Activated T-cell treated with anti-CD3 and anti-CD28 coated beads, Interleukin-2, amount 50 U/mL, for 72 hours (primary cell): ENCODE measurements around the gene GSTM5. TPM values are rescaled to one million over a fixed set of nuclear protein-coding genes. Genes with fewer than 3 reads are reported as not detected.
"Not testable (repeated sequence)": the region's sequence is repeated elsewhere in the genome, so short reads cannot be mapped to it uniquely, and the experiment has no call there.

Experiments used
- ATAC-seq, 2 donors: fragments of 150-1000 bp; cut with Tn5 transposase; replicated peaks in 1 of 2; 2 replicates each; pipeline ENCODE4 v1.10.0; 2021; ENCODE audit warnings: moderate library complexity in 2 of 2, mild to moderate bottlenecking in 1 of 2
- DNase-seq, 2 donors: peaks; one replicate each; pipeline ENCODE4 v3.0.0; 2021 to 2022; ENCODE audit warnings: mixed read lengths in 1 of 2
- H3K27ac Mint-ChIP-seq: one replicate; pipeline ENCODE4 v1.8.0; 2022; ENCODE audit warnings: mild to moderate bottlenecking, moderate library complexity, mixed read lengths
- H3K27me3 Mint-ChIP-seq: one replicate; pipeline ENCODE4 v1.8.0; 2022; ENCODE audit warnings: low read depth, mixed read lengths
- H3K36me3 Mint-ChIP-seq, 2 donors: one replicate each; pipeline ENCODE4 v1.8.0; 2022; ENCODE audit warnings: mixed read lengths in 2 of 2, mild to moderate bottlenecking in 1 of 2; ENCODE audit not compliant: insufficient read depth in 2 of 2
- H3K4me1 Mint-ChIP-seq: one replicate; pipeline ENCODE4 v1.8.0; 2022; ENCODE audit warnings: low read depth, mixed read lengths
- H3K4me3 Mint-ChIP-seq, 2 donors: one replicate each; pipeline ENCODE4 v1.8.0; 2022; ENCODE audit warnings: mild to moderate bottlenecking in 2 of 2, mixed read lengths in 2 of 2, moderate library complexity in 2 of 2
- H3K9me3 Mint-ChIP-seq, 2 donors: one replicate each; pipeline ENCODE4 v1.8.0; 2022; ENCODE audit warnings: mixed read lengths in 2 of 2
- total RNA-seq, 2 donors: library from RNA; stranded (reverse); gene quantifications; one replicate each; pipeline ENCODE4 v1.2.3, GENCODE V29; 2022

GSTM5 gene
- total RNA-seq, 2 donors from 2014 or later: 0.81 to 1.0 TPM

- H3K4me1 Mint-ChIP-seq, H3K9me3 Mint-ChIP-seq, H3K36me3 Mint-ChIP-seq, H3K4me3 Mint-ChIP-seq, DNase-seq, ATAC-seq, H3K27me3 Mint-ChIP-seq, H3K27ac Mint-ChIP-seq: not testable (repeated sequence)
These were observed 26.7 kb upstream of the GSTM5 start for GRCh38 chr1:109685399-109685798.

- ATAC-seq, H3K9me3 Mint-ChIP-seq, H3K4me3 Mint-ChIP-seq, H3K4me1 Mint-ChIP-seq, DNase-seq, H3K27me3 Mint-ChIP-seq, H3K27ac Mint-ChIP-seq, H3K36me3 Mint-ChIP-seq: not testable (repeated sequence)
These were observed 26.2 kb upstream of the GSTM5 start for GRCh38 chr1:109685890-109686289.

GRCh38 chr1:109687109-109687508 lies 24.9 kb upstream of the GSTM5 start:
- peak overlapping the region; percentile 86 to 94 for H3K4me3 Mint-ChIP-seq
- not testable (repeated sequence) for H3K9me3 Mint-ChIP-seq, H3K36me3 Mint-ChIP-seq, H3K4me1 Mint-ChIP-seq, H3K27me3 Mint-ChIP-seq, DNase-seq
- ATAC-seq: peak in 1 of 2 donors; percentile 21
- H3K27ac Mint-ChIP-seq: peak overlapping the region; percentile 95

- DNase-seq (peak; percentile 83 to 92), ATAC-seq (peak; percentile 99)
- H3K27me3 Mint-ChIP-seq: no peaks in the 10 kb centered on the region
- H3K27ac Mint-ChIP-seq: peak within 1 kb of the TSS; percentile 95
- peaks cover 0 to 2% of the 10 kb centered on the region in 2 donors for H3K9me3 Mint-ChIP-seq
- peak within 1 kb of the TSS; percentile 86 to 94 for H3K4me3 Mint-ChIP-seq
- peaks cover 5% of the 10 kb centered on the region for H3K4me1 Mint-ChIP-seq
- H3K36me3 Mint-ChIP-seq: peaks cover 4 to 6% of the 10 kb centered on the region in 2 donors
These were observed 24.2 kb upstream of the GSTM5 start, which contains the start of gene GSTM1 for GRCh38 chr1:109687641-109688499. Gene GSTM1, plus strand, starts transcription at chr1:109687817. Its CDS starts 57 bp downstream, at chr1:109687874.

GRCh38 chr1:109689844-109690405 lies 22.1 kb upstream of the GSTM5 start:
- no peak overlapping the region for H3K27ac Mint-ChIP-seq
- no peaks in the 10 kb centered on the region for H3K9me3 Mint-ChIP-seq
- ATAC-seq: no peak
- peak overlapping the region in 1 of 2 donors; percentile 21 for H3K4me3 Mint-ChIP-seq
- peaks cover 5% of the 10 kb centered on the region for H3K4me1 Mint-ChIP-seq
- DNase-seq: no peak
- no peaks in the 10 kb centered on the region for H3K27me3 Mint-ChIP-seq
- H3K36me3 Mint-ChIP-seq: peaks cover 3 to 6% of the 10 kb centered on the region in 2 donors

GRCh38 chr1:109691759-109692158 lies 20.3 kb upstream of the GSTM5 start:
- H3K27me3 Mint-ChIP-seq: no peaks in the 10 kb centered on the region
- no peak for ATAC-seq

GRCh38 chr1:109694400-109694799 lies 17.7 kb upstream of the GSTM5 start:
- H3K27me3 Mint-ChIP-seq, H3K4me3 Mint-ChIP-seq, H3K27ac Mint-ChIP-seq, H3K4me1 Mint-ChIP-seq, ATAC-seq, H3K36me3 Mint-ChIP-seq, DNase-seq, H3K9me3 Mint-ChIP-seq: not testable (repeated sequence)

More at GRCh38 chr1:109691759-109692158, 20.3 kb upstream of the GSTM5 start:
- Mint-ChIP-seq H3K9me3 (no peaks in the 10 kb centered on the region), H3K36me3 (peaks cover 2 to 6% of the 10 kb centered on the region in 2 donors), H3K4me3 (no peak overlapping the region), H3K4me1 (peaks cover 5% of the 10 kb centered on the region), H3K27ac (no peak overlapping the region)
- no peak for DNase-seq

- DNase-seq, H3K27ac Mint-ChIP-seq, H3K9me3 Mint-ChIP-seq, H3K4me1 Mint-ChIP-seq, ATAC-seq, H3K27me3 Mint-ChIP-seq, H3K36me3 Mint-ChIP-seq, H3K4me3 Mint-ChIP-seq: not testable (repeated sequence)
These were observed 16.9 kb upstream of the GSTM5 start for GRCh38 chr1:109695138-109695537.

- Mint-ChIP-seq H3K4me3 (no peak overlapping the region), H3K27ac (no peak overlapping the region), H3K36me3 (no peaks in the 10 kb centered on the region), H3K4me1 (no peaks in the 10 kb centered on the region), H3K27me3 (no peaks in the 10 kb centered on the region), H3K9me3 (no peaks in the 10 kb centered on the region)
- no peak for ATAC-seq
- no peak for DNase-seq
These were observed 15.0 kb upstream of the GSTM5 start for GRCh38 chr1:109697066-109697465.

GRCh38 chr1:109697861-109698260 lies 14.2 kb upstream of the GSTM5 start:
- H3K4me3 Mint-ChIP-seq, H3K9me3 Mint-ChIP-seq, H3K27me3 Mint-ChIP-seq, H3K4me1 Mint-ChIP-seq, H3K36me3 Mint-ChIP-seq, DNase-seq, ATAC-seq, H3K27ac Mint-ChIP-seq: not testable (repeated sequence)

- ATAC-seq, H3K36me3 Mint-ChIP-seq, H3K4me3 Mint-ChIP-seq, H3K4me1 Mint-ChIP-seq, DNase-seq, H3K27ac Mint-ChIP-seq, H3K9me3 Mint-ChIP-seq, H3K27me3 Mint-ChIP-seq: not testable (repeated sequence)
These were observed 9.1 kb upstream of the GSTM5 start for GRCh38 chr1:109702940-109703339.

GRCh38 chr1:109704173-109704572 lies 7.9 kb upstream of the GSTM5 start:
- Mint-ChIP-seq H3K4me3 (no peak overlapping the region), H3K27ac (no peak overlapping the region), H3K4me1 (no peaks in the 10 kb centered on the region), H3K27me3 (no peaks in the 10 kb centered on the region), H3K36me3 (peaks cover 4 to 10% of the 10 kb centered on the region in 2 donors), H3K9me3 (peaks cover 1 to 6% of the 10 kb centered on the region in 2 donors)
- DNase-seq (no peak), ATAC-seq (no peak)

- H3K9me3 Mint-ChIP-seq: peaks cover 5 to 6% of the 10 kb centered on the region in 2 donors
These were observed 6.6 kb upstream of the GSTM5 start for GRCh38 chr1:109705411-109705810.

More at GRCh38 chr1:109705411-109705810, 6.6 kb upstream of the GSTM5 start:
- ATAC-seq: no peak
- DNase-seq: no peak
- Mint-ChIP-seq H3K4me3 (no peak overlapping the region), H3K27ac (no peak overlapping the region), H3K27me3 (no peaks in the 10 kb centered on the region), H3K4me1 (no peaks in the 10 kb centered on the region), H3K36me3 (peaks cover 6 to 13% of the 10 kb centered on the region in 2 donors)
